Neural cell (in vitro differentiated cells): Measurements from ENCODE around the gene RBM4. TPM values are rescaled to one million over a fixed set of nuclear protein-coding genes. Genes with fewer than 3 reads are reported as not detected.

Source experiments
- H2AFZ ChIP-seq: fragments of 200-600, 300-800 bp; sonication (generic), shearing (Covaris generic); 2 replicates; pipeline ENCODE4 v1.6.0; 2014; ENCODE audit warnings: low read depth, mild to moderate bottlenecking, antibody characterized with exemption, low read length, moderate library complexity
- H3F3A ChIP-seq: fragments of 200-600 bp; shearing (Covaris generic); 2 replicates; pipeline ENCODE4 v1.6.1; 2016; ENCODE audit warnings: mild to moderate bottlenecking, moderate library complexity, mixed read lengths, antibody characterized with exemption, low read length; ENCODE audit not compliant: insufficient read depth, poor library complexity, severe bottlenecking
- H3K27ac ChIP-seq: fragments of 200-600, 300-800 bp; sonication (generic), shearing (Covaris generic); 2 replicates; pipeline ENCODE4 v1.5.1; 2014; ENCODE audit warnings: mild to moderate bottlenecking, low read length, moderate library complexity
- H3K27me3 ChIP-seq: fragments of 300-800, 200-600 bp; sonication (generic), shearing (Covaris generic); 2 replicates; pipeline ENCODE4 v1.6.0; 2014; ENCODE audit warnings: mild to moderate bottlenecking, low read depth, low read length, moderate library complexity; ENCODE audit not compliant: insufficient read depth
- H3K36me3 ChIP-seq: fragments of 300-800, 200-600 bp; sonication (generic), shearing (Covaris generic); 2 replicates; pipeline ENCODE4 v1.5.1; 2014; ENCODE audit warnings: mild to moderate bottlenecking, antibody characterized with exemption, low read length, moderate library complexity; ENCODE audit not compliant: insufficient read depth
- H3K4me2 ChIP-seq: fragments of 300-800, 200-600 bp; sonication (generic), shearing (Covaris generic); 2 replicates; pipeline ENCODE4 v1.6.0; 2014; ENCODE audit warnings: mild to moderate bottlenecking, low read length
- H3K4me3 ChIP-seq: fragments of 300-800, 200-600 bp; sonication (generic), shearing (Covaris generic); 2 replicates; pipeline ENCODE4 v1.5.1; 2014; ENCODE audit warnings: mild to moderate bottlenecking, low read length, moderate library complexity
- H3K79me2 ChIP-seq: fragments of 200-600 bp; shearing (Covaris generic); replicated peaks from 2 replicates; pipeline ENCODE4 v1.6.0; 2014; ENCODE audit warnings: mild to moderate bottlenecking, low read length, moderate library complexity; ENCODE audit not compliant: insufficient read depth
- H3K9ac ChIP-seq: fragments of 300-800, 200-600 bp; sonication (generic), shearing (Covaris generic); 2 replicates; pipeline ENCODE4 v1.6.1; 2016; ENCODE audit warnings: mild to moderate bottlenecking, low read length, mixed read lengths
- H3K9me2 ChIP-seq: fragments of 200-600 bp; shearing (Covaris generic); 2 replicates; pipeline ENCODE4 v1.6.1; 2016; ENCODE audit warnings: mild to moderate bottlenecking, low read length, mixed read lengths; ENCODE audit not compliant: insufficient read depth
- H3K9me3 ChIP-seq: fragments of 200-600, 300-800 bp; sonication (generic), shearing (Covaris generic); 2 replicates; pipeline ENCODE4 v1.6.1; 2016; ENCODE audit warnings: mild to moderate bottlenecking, mixed run types, low read length, moderate library complexity, mixed read lengths
- H4K20me1 ChIP-seq: fragments of 200-600 bp; shearing (Covaris generic); 2 replicates; pipeline ENCODE4 v1.6.1; 2016; ENCODE audit warnings: mild to moderate bottlenecking, mixed run types; ENCODE audit not compliant: insufficient read depth
- CTCF ChIP-seq: fragments of 450-650 bp; IDR thresholded peaks from 2 replicates; pipeline ENCODE4 v1.5.1; 2014; ENCODE audit warnings: antibody characterized with exemption, mild to moderate bottlenecking, moderate library complexity; ENCODE audit not compliant: poor library complexity, severe bottlenecking
- EP300 ChIP-seq: fragments of 450-650 bp; conservative IDR thresholded peaks from 2 replicates; pipeline ENCODE4 v1.6.1; 2014; ENCODE audit warnings: antibody characterized with exemption, mild to moderate bottlenecking, moderate library complexity; ENCODE audit not compliant: poor library complexity, severe bottlenecking
- EZH2 ChIP-seq: fragments of 200-600, 300-800 bp; shearing (Covaris generic), sonication (generic); IDR thresholded peaks from 2 replicates; pipeline ENCODE4 v1.6.1; 2014; ENCODE audit warnings: antibody characterized with exemption, low read length, borderline replicate concordance, mild to moderate bottlenecking; ENCODE audit not compliant: insufficient read depth, poor library complexity, severe bottlenecking
- MXI1 ChIP-seq: fragments of 450-650 bp; conservative IDR thresholded peaks from 2 replicates; pipeline ENCODE4 v1.6.1; 2014; ENCODE audit warnings: antibody characterized with exemption, mild to moderate bottlenecking; ENCODE audit not compliant: poor library complexity, severe bottlenecking
- POLR2AphosphoS5 ChIP-seq: IDR thresholded peaks from 2 replicates; pipeline ENCODE4 v1.6.1; 2012
- RAD21 ChIP-seq: fragments of 450-650 bp; conservative IDR thresholded peaks from 2 replicates; pipeline ENCODE4 v1.6.1; 2014; ENCODE audit warnings: antibody characterized with exemption, mild to moderate bottlenecking, moderate library complexity
- REST ChIP-seq: IDR thresholded peaks from 2 replicates; pipeline ENCODE4 v1.6.1; 2012; ENCODE audit warnings: borderline replicate concordance
- SMC3 ChIP-seq: fragments of 450-650 bp; conservative IDR thresholded peaks from 2 replicates; pipeline ENCODE4 v1.6.1; 2014; ENCODE audit warnings: antibody characterized with exemption, mild to moderate bottlenecking, moderate library complexity; ENCODE audit not compliant: poor library complexity
- TAF1 ChIP-seq: IDR thresholded peaks from 2 replicates; pipeline ENCODE4 v1.6.1; 2012; ENCODE audit warnings: low read depth
- polyA plus RNA-seq: library from polyadenylated mRNA; depleted of rRNA; stranded (reverse); fragments of >200 nt; gene quantifications from 2 replicates; pipeline ENCODE4 v1.2.3, GENCODE V29; 2014

The RBM4 gene
- polyA plus RNA-seq, 1 donor from 2014 or later = 456 TPM

- H3K36me3 ChIP-seq = no peaks in the 10 kb centered on the region
- TF ChIP-seq TAF1 = no peak
- TF ChIP-seq SMC3 = no peak
- no peak for TF ChIP-seq EZH2
- TF ChIP-seq CTCF = no peak
- no peak for TF ChIP-seq REST
- peak; percentile 8 for TF ChIP-seq POLR2AphosphoS5
- TF ChIP-seq EP300 = no peak
- H3K27ac ChIP-seq = no peak overlapping the region
- H3F3A ChIP-seq = no peaks in the 10 kb centered on the region
- no peak overlapping the region for H3K9ac ChIP-seq
- no peak overlapping the region for H2AFZ ChIP-seq
- H3K4me2 ChIP-seq = no peak overlapping the region
- no peaks in the 10 kb centered on the region for H3K9me2 ChIP-seq
- no peak overlapping the region for H3K4me3 ChIP-seq
- H4K20me1 ChIP-seq = no peaks in the 10 kb centered on the region
- H3K9me3 ChIP-seq = no peaks in the 10 kb centered on the region
- no peaks in the 10 kb centered on the region for H3K79me2 ChIP-seq
- no peaks in the 10 kb centered on the region for H3K27me3 ChIP-seq
These were observed 53.9 kb downstream of the RBM4 start for GRCh38 chr11:66692446-66692845.

GRCh38 chr11:66692871-66693331, 54.4 kb downstream of the RBM4 start:
- no peak overlapping the region for H3K4me2 ChIP-seq
- no peak overlapping the region for H3K4me3 ChIP-seq
- H2AFZ ChIP-seq = no peak overlapping the region
- no peak overlapping the region for H3K27ac ChIP-seq
- H3K9ac ChIP-seq = no peak overlapping the region
- no peaks in the 10 kb centered on the region for H4K20me1 ChIP-seq
- no peaks in the 10 kb centered on the region for H3F3A ChIP-seq
- H3K27me3 ChIP-seq = no peaks in the 10 kb centered on the region
- TF ChIP-seq MXI1 = no peak
- TF ChIP-seq TAF1 = no peak
- TF ChIP-seq EZH2 = no peak
- TF ChIP-seq RAD21 = no peak
- no peak for TF ChIP-seq SMC3
- TF ChIP-seq EP300 = no peak
- no peak for TF ChIP-seq CTCF
- no peak for TF ChIP-seq REST
- TF ChIP-seq POLR2AphosphoS5 = no peak
- H3K36me3 ChIP-seq = no peaks in the 10 kb centered on the region
- H3K9me2 ChIP-seq = no peaks in the 10 kb centered on the region
- H3K79me2 ChIP-seq = no peaks in the 10 kb centered on the region
- H3K9me3 ChIP-seq = no peaks in the 10 kb centered on the region
